GM19452 (cell line): ENCODE measurements around the gene COL23A1.

Source experiments
- ATAC-seq: cut with Tn5 transposase; IDR thresholded peaks from one replicate; pipeline ENCODE4 v1.9.1; 2021; ENCODE audit not compliant: unreplicated experiment

Gene COL23A1

GRCh38 chr5:178367736-178368120 lies 222.5 kb downstream of the COL23A1 start:
- no peak for ATAC-seq

DNA sequence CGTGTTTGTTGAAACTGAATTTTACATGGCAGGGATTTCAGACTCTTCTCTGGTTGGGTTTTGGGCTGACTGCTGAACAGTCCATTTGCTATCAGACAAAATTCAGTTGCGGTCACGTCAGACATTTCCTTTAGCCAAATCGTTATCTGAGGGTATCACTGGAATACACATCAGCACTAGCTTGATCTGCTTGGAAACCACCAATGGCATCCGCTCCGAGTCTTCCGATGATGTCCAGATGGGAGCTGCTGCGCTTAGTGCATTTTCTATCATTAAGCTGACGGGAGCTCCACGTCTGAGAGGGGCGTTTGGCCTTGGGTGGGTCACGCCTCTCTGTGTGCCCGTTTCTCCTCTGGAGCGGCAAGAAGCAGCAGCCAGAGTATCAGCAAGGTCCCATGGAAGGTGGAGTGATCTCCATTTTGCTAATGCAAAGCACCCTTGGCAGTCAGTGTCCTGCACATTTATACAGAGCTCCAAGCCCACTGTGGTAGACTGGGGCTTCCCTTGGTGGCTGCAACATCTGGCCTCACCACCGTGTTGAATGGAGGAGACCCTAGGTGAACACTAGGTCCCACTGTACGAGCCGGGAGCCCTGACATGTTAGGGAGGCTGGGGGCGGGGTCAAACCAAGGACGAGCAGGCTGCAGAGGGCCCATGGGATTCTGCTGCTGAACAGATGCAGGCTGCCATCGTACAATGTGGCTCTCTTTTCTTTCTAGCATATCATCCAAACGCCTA lies 223.0 kb downstream of the COL23A1 start:
- ATAC-seq: no peak

DNA sequence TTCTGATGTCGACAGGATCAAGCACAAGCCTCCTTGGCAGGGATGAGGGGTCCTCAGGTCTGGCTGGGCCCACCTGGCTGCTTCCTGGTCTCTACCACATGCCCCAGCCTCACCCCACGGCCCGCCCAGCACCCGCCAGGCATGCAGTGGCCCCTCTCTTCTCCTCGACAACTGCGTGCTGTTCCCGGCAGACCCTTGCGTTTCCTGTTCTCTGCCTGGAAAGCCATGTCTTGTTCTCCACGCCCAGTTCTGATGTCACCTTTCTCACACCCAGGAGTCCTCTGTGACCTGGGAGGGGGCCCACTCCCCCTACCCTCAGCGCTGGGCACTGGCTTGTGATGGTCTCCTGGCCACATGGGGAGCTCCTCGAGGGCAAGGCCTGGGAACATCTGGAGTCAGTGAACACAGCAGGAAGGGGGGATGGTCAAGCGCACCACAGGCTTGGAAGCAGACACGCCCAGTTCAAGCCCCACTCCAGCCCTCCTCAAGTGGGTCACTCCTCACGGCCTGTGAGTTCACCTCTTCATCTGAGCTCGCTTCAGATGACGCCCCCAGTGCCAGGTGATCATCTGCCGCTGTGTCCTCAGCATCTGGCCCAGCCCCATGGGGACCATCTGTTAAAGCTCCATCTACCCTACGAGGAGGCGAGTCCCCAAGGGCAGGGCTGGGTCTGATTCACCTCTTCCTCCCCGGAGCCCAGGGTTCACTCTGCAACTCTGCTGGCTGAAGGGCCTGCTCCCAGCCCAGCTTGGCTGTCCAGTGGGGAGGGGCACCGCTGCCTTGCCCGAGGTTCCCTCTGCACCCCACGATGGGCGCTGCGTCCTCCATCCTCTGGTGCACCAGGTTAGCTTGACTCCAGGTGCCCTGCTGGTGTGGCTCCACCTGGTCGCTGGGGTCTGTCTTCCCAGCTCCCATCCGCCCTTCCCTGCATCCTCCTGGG lies 224.4 kb downstream of the COL23A1 start:
- no peak for ATAC-seq

- no peak for ATAC-seq
Observed at GRCh38 chr5:178364326-178364675, 225.9 kb downstream of the COL23A1 start.

DNA sequence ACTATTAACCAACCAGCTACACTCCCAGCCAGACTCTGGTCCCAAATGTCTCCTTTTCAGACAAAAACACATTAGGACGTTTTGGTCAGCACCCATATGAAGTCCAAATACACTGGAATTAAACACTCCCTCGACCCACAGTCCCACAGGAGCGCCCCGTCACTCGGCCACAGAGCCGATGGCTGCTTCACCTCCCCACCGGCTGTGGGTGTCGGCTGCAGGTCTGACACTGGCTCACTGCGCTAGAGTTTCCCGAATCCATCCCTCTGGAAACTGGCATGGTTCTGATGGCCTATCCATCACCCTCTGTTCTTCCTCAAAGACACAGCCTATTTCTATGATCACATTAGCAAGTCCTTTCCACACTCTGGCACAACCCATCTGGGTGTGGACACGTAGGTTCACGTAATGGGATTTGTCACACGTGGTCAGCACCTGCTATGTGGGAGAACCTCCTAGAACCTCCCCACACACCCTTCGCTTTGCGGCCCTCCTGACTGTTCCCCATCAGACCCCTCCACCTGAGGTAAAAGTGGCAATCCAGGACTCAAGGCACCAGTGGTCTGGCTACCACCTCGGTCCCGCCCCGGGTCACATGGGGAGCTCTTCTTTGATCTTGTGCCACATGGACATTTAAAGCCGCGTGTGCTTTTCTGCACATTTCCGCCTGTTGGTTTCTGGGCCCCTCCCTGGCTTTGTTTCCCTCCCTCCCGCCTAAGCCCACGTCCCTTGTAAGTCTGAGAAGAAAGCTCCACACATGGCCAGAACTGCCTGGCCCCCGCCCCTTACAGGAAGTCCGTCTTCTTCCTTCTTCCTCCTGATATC lies 226.5 kb downstream of the COL23A1 start:
- ATAC-seq: no peak

DNA sequence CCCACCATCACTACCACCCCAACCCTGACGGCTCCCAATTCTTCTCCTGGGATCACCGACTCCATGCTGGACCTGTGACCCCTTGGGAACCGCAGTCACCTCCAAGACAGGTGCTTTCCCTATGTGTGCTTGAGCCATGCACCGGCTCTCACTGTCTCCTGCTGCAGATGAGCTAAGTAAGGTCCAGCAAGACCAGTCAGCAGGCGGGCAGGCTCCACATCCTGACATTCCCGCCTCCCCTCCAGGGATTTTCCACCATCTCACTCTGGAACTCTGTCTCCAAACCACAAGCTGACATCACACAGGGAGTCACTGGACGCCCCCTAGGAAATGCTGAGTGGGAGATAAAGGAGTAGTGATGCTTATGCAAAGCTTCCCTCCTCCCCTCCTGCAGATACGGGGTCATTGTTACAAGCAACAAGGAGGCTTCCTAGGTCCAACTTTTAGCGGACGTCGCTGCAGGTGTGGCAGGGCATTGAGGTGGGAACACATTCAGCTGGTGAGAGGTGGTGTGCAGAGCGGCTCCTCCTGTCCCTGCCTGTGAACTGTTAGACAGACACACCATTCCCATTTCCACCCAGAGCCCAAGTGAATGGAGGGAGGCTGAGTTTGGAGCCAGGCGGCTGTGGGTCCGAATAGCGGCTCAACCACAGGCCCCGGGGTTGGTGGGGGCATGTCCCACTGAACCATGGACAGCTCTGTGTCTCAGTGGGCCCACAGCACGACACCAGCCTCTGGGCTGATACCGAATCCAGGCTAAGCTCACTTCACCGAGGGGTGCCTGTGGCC lies 228.3 kb downstream of the COL23A1 start:
- ATAC-seq: no peak

DNA sequence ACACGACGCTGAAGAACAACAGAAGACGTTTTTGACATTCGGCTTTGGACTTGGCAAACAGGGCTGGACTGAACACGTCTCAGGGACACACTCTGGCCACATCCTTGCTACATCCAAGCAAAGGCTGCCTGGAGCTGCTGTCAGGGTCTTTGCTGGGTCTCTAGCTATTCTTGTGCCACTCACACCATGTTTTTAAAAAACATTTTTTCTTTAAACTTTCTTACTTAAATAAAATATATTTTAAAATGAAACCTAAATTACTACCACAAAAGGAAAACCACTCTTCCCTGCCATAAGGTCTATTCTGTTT lies 229.3 kb downstream of the COL23A1 start:
- no peak for ATAC-seq

GRCh38 chr5:178360222-178360925 lies 229.8 kb downstream of the COL23A1 start:
- no peak for ATAC-seq

DNA sequence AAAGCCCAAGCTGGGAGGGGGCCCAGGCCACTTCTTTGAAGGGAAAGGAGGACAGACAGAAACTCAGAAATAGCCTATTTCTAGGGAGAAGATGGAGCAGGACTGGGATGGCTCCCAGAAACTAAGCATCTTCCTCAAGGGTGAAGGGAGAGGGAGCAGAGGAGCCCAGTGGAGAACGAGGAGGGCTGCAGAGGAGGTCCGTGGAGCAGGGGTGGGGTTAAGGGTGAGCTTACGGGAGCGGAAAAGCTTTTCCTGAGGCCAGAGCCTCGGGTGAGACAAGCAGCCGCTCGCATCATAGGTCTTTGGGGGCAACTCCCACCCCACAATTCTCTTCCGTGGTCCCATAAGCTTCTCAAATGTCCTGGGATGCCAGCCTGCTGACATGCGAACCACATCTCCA lies 230.5 kb downstream of the COL23A1 start:
- no peak for ATAC-seq

DNA sequence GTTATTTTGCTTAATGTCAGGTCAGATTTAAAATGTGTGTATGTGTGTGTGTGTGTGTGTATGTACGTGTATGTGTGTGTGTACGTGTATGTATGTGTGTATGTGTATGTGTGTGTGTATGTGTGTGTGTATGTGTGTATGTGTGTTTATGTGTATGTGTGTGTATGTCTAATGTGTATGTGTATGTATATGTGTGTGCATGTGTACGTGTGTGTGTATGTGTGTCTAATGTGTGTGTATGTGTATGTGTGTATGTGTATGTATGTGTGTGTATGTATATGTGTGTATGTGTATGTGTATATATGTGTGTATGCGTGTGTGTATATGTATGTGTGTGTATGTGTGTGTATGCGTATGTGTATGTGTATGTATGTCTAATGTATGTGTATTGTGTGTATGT lies 232.5 kb downstream of the COL23A1 start:
- ATAC-seq: no peak

DNA sequence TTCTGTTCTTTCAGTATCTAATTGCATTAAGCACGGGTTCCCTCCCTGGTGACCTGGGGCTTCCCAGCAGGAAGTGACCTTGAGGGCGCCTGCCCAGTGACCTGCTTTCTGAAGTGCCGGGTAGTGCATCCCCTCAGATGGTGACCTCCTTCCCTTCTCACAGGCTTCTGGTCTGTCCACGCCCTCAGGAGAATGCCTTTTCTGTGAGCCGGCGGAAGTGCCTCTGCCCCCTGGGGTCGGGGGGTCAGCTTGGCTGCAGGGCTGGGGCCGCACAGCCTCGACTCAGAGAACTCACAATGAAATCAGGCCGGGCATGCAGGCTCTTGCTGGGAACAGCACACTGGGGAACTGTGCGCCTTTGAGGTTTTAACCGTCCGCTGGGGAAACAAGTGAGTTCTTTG lies 233.1 kb downstream of the COL23A1 start:
- no peak for ATAC-seq

DNA sequence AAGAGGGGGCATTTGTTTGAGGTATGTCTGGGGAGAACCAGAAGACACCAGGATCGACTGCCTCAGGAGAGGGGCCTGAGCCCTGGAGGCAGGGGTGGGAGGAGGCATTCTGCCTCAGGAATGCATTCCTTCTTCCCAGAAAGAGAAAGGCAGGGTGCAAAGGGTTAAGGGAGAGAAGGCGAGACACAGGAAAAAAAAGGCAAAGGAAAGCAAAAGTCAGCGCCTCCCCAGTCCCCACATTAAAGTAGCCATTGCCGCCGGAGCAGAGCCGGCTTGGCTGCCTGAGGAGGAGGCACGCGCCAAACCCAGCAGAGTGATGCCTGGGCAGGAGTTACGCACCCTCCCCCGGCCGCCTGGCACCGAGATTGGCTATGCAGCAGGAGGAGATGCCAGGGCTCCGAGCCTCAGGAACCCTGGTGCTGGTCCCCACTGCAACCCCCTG lies 233.7 kb downstream of the COL23A1 start:
- ATAC-seq: no peak

GRCh38 chr5:178355671-178356070 lies 234.5 kb downstream of the COL23A1 start:
- no peak for ATAC-seq

DNA sequence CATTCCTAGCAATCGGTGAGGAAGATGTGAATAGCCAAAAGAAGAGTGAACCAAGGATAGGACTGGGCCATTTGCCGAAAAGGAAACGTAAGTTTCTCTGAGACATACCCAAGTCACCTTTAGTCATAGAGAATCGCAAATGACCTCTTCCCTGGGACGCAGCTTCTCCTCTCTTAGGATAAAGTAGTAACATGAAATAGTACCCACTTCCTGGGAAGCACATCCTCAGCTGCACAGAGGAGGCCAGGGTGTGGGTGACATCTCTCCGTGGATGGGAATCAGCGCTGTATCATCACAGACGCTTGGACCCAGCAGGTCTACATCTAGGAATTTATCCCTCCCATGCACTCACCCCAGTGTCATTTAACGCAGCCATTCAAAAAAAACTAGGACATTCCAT lies 236.7 kb downstream of the COL23A1 start:
- ATAC-seq: no peak

DNA sequence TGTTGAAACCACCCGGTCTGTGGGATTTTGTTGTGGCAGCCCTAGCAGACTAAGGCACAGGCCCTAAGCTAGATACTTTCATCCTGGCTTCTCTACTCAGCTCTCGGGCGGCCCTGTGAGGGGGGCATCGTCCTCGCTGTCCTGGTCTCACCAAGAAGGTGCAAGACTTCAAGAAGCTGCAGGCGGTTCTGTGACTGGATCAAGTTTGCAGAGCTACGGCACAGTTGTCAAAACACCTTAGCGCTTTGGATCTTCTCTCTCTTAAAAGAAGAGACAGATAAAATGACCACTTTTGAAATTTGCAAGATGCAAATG lies 238.2 kb downstream of the COL23A1 start:
- ATAC-seq: no peak

DNA sequence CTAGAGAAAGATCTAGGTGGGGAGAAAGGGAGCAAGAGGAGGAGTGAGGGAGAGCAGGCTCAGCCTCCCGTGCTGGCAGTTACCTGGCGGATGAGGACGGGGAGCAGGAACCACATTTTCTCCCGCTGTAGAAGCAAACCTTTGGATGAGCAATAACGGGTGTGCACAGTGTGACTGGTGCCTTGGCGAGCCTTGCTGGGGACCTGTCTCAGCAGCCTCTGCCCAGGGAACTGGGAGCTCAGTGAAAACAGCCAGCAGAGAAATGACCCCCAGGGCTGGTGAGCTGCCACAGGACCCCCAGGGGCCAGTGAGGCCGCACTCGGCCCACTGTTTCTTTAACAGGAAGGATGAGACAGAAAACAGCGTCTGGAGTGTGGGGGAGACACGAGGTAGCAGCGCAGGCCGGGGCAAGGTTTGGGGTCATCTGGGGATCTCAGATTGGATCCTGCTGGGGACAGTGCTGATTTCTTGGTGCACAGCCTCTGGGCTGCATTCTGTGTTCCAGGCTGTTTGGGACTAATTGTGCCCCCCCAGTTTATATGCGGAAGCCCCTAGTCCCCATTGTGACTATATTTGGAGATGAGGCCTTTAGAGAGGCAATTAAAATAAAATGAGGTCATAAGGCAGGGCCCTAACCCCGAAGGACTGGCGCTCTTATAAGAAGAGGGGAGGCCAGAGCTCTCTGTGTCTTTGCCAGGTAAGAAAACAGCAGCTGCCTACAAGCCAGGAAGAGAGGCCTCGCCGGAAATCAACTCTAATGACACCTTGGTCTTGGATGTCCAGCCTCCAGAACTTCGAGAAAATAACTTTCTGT lies 238.8 kb downstream of the COL23A1 start:
- no peak for ATAC-seq

GRCh38 chr5:178350361-178351220 lies 239.6 kb downstream of the COL23A1 start:
- no peak for ATAC-seq

GRCh38 chr5:178349625-178350353 lies 240.4 kb downstream of the COL23A1 start:
- ATAC-seq: no peak
